Smooth muscle cell (in vitro differentiated cells): ENCODE results near the gene RTP3. TPM values are rescaled to one million over a fixed set of nuclear protein-coding genes. Genes with fewer than 3 reads are reported as not detected.

Experiments used
- DNase-seq: peaks from one replicate; lab custom pipeline; 2025; ENCODE audit not compliant: unreplicated experiment; lab: John Stamatoyannopoulos, UW
- H2AFZ ChIP-seq: fragments of 200-600 bp; sonication (generic); 2 replicates; pipeline ENCODE4 v1.6.0; 2016; ENCODE audit warnings: antibody characterized with exemption, low read depth, mild to moderate bottlenecking
- H3F3A ChIP-seq: fragments of 200-600 bp; sonication (generic); 2 replicates; pipeline ENCODE4 v1.6.0; 2017; ENCODE audit warnings: antibody characterized with exemption, low read depth
- H3K27ac ChIP-seq: fragments of 200-600 bp; sonication (generic); 2 replicates; pipeline ENCODE4 v1.5.1; 2016; ENCODE audit warnings: low read depth, mild to moderate bottlenecking
- H3K27me3 ChIP-seq: fragments of 200-600 bp; sonication (generic); 2 replicates; pipeline ENCODE4 v1.6.1; 2016; ENCODE audit warnings: low read depth, mild to moderate bottlenecking
- H3K36me3 ChIP-seq: fragments of 200-600 bp; sonication (generic); 2 replicates; pipeline ENCODE4 v1.5.1; 2016; ENCODE audit warnings: low read depth
- H3K4me1 ChIP-seq: fragments of 200-600 bp; sonication (generic); 2 replicates; pipeline ENCODE4 v1.5.1; 2016; ENCODE audit warnings: low read depth
- H3K4me2 ChIP-seq: fragments of 200-600 bp; sonication (generic); 2 replicates; pipeline ENCODE4 v1.6.0; 2016; ENCODE audit warnings: mild to moderate bottlenecking
- H3K4me3 ChIP-seq: fragments of 200-600 bp; sonication (generic); 2 replicates; pipeline ENCODE4 v1.5.1; 2016; ENCODE audit warnings: mild to moderate bottlenecking
- H3K79me2 ChIP-seq: fragments of 200-600 bp; sonication (generic); 2 replicates; pipeline ENCODE4 v1.6.0; 2016; ENCODE audit warnings: low read depth, mild to moderate bottlenecking
- H3K9ac ChIP-seq: fragments of 200-600 bp; sonication (generic); 2 replicates; pipeline ENCODE4 v1.6.0; 2016; ENCODE audit warnings: low read depth
- H3K9me3 ChIP-seq: fragments of 200-600 bp; sonication (generic); replicated peaks from 2 replicates; pipeline ENCODE4 v1.5.1; 2016; ENCODE audit warnings: low read depth
- H4K20me1 ChIP-seq: fragments of 200-600 bp; sonication (generic); 2 replicates; pipeline ENCODE4 v1.6.0; 2016; ENCODE audit warnings: low read depth
- WGBS: methylation state at CpG from one replicate; pipeline ENCODE4 v1.1.7; 2016; ENCODE audit warnings: low lambda C conversion rate; 5-methylcytosine and 5-hydroxymethylcytosine counted together
- polyA plus RNA-seq: library from polyadenylated mRNA; unstranded; fragments of >200 nt; fragmentation: Nextera tagmentation; extraction: Ambion mirVana; gene quantifications from 2 replicates; pipeline ENCODE4 v1.2.1, GENCODE V29; 2016
- total RNA-seq: library from RNA; depleted of rRNA; stranded (reverse); fragments of >200 nt; gene quantifications from 2 replicates; pipeline ENCODE4 v1.2.3, GENCODE V29; 2014
- TF ChIP-seq, protein P1 (sequence below): fragments of 200-600 bp; sonication (generic); IDR thresholded peaks from 2 replicates; pipeline ENCODE4 v1.5.1; 2017; ENCODE audit warnings: borderline replicate concordance, mild to moderate bottlenecking, antibody characterized with exemption; ENCODE audit not compliant: insufficient read depth, poor library complexity, severe bottlenecking

RTP3 gene
- total and polyA plus RNA-seq, 2 experiments from 2014 or later: 0.19 TPM; not detected in 1

DNA sequence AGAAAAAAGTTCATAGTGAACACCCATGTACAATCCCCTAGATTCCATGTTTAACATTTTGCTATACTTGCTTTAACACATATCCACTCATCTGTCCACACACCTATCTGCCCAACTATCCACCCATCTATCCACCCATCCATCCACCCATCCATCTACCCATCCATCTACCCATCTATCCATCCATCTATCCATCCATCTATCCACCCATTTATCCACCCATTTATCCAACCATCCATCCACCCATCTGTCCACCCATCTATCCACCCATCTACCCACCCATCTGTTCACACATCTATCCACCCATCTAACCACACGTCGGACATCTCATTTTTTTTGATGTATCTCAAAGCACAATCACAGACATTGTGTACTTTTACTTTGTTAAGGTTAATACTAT is 25.8 kb downstream of the RTP3 start:
- DNase-seq: no peak
- Histone ChIP-seq H3K27ac (no peak overlapping the region), H3K4me1 (no peaks in the 10 kb centered on the region), H3K4me2 (no peak overlapping the region), H3K4me3 (no peak overlapping the region), H3K27me3 (no peaks in the 10 kb centered on the region), H3K9ac (no peak overlapping the region), H3F3A (no peaks in the 10 kb centered on the region), H3K36me3 (no peaks in the 10 kb centered on the region), H3K79me2 (no peaks in the 10 kb centered on the region), H4K20me1 (no peaks in the 10 kb centered on the region), H3K9me3 (no peaks in the 10 kb centered on the region), H2AFZ (no peak overlapping the region)
- 93% methylated on average over 2 of the region's 2 CpGs for WGBS
- TF ChIP-seq, protein P1, sequence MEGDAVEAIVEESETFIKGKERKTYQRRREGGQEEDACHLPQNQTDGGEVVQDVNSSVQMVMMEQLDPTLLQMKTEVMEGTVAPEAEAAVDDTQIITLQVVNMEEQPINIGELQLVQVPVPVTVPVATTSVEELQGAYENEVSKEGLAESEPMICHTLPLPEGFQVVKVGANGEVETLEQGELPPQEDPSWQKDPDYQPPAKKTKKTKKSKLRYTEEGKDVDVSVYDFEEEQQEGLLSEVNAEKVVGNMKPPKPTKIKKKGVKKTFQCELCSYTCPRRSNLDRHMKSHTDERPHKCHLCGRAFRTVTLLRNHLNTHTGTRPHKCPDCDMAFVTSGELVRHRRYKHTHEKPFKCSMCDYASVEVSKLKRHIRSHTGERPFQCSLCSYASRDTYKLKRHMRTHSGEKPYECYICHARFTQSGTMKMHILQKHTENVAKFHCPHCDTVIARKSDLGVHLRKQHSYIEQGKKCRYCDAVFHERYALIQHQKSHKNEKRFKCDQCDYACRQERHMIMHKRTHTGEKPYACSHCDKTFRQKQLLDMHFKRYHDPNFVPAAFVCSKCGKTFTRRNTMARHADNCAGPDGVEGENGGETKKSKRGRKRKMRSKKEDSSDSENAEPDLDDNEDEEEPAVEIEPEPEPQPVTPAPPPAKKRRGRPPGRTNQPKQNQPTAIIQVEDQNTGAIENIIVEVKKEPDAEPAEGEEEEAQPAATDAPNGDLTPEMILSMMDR: no peak

DNA sequence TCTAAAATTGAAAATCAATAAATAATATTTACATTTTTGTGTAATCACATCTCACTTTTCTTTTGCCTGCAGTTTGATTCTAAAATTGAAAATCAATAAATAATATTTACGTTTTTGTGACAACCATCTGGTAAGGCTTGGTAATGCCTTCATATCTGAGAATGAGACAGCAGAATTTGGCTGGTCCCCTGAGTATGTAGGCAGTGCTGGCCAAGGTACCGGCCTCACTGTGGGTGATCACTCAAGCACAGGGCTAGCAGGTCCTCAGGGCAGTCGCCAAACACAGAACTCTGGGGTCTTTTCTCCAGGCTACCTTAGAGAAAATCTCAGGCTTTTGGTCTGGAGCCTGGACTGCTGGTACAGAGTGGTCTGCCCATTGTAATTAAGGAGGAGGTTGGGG is 26.2 kb downstream of the RTP3 start:
- H3K36me3 ChIP-seq: no peaks in the 10 kb centered on the region

DNA sequence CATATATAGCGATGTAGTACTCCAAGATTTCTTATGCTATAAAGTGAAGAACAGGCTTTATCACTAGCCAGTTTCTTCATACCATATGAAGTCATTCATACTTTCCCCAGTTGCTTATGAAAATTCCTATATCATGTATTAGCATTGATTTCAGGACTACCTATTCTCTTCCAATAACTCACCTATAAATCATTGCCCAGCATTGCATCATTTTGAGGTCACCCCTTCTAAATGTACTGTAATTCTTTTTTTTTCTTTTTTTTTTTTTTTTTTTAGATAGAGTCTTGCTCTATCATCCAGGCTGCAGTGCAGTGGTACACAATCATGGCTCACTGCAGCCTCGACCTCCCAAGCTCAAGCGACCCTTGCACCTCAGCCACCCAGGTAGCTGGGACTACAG is 27.1 kb downstream of the RTP3 start:
- 84% methylated on average over 3 of the region's 3 CpGs for WGBS
- Histone ChIP-seq H2AFZ (no peak overlapping the region), H3K36me3 (no peaks in the 10 kb centered on the region), H3K27me3 (no peaks in the 10 kb centered on the region), H3K79me2 (no peaks in the 10 kb centered on the region), H3K4me1 (no peaks in the 10 kb centered on the region), H3K4me3 (no peak overlapping the region), H3K9ac (no peak overlapping the region), H3K4me2 (no peak overlapping the region), H3K9me3 (no peaks in the 10 kb centered on the region), H3F3A (no peaks in the 10 kb centered on the region), H4K20me1 (no peaks in the 10 kb centered on the region), H3K27ac (no peak overlapping the region)
- TF ChIP-seq, protein P1: no peak
- no peak for DNase-seq

More for the DNA sequence above, 26.2 kb downstream of the RTP3 start:
- no peaks in the 10 kb centered on the region for H3F3A ChIP-seq
- TF ChIP-seq, protein P1: no peak
- no peak for DNase-seq
- H3K27me3 ChIP-seq: no peaks in the 10 kb centered on the region
- no peak overlapping the region for H2AFZ ChIP-seq
- no peaks in the 10 kb centered on the region for H3K9me3 ChIP-seq
- H4K20me1 ChIP-seq: no peaks in the 10 kb centered on the region
- no peaks in the 10 kb centered on the region for H3K79me2 ChIP-seq
- H3K4me3 ChIP-seq: no peak overlapping the region
- H3K9ac ChIP-seq: no peak overlapping the region
- 87% methylated on average over 3 of the region's 3 CpGs for WGBS
- H3K4me2 ChIP-seq: no peak overlapping the region
- no peak overlapping the region for H3K27ac ChIP-seq
- H3K4me1 ChIP-seq: no peaks in the 10 kb centered on the region

DNA sequence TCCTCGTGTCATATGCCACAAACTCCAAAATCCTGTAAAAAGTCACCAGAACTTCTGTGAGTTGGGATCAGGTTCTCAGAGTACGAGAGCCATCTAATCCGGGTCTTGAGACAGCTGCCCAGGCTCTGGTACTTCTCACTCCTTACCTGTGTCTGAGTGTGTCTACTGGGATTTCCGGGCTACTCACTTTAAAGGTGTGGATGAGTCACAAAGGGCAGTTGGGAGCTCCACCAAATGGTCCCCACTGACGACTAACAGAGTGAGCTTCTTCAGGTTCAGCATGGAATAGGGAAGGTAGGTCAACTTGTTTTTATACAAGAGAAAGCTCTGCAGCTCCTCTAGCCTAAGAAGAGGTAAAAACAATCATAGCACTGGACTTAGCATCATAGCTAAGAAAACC is 29.5 kb downstream of the RTP3 start:
- Histone ChIP-seq H3K27ac (no peak overlapping the region), H3K4me1 (no peaks in the 10 kb centered on the region), H3K4me3 (no peak overlapping the region), H3K9me3 (no peaks in the 10 kb centered on the region), H3K4me2 (no peak overlapping the region), H2AFZ (no peak overlapping the region), H4K20me1 (no peaks in the 10 kb centered on the region), H3K36me3 (no peaks in the 10 kb centered on the region), H3K9ac (no peak overlapping the region), H3F3A (no peaks in the 10 kb centered on the region), H3K79me2 (no peaks in the 10 kb centered on the region), H3K27me3 (no peaks in the 10 kb centered on the region)
- TF ChIP-seq, protein P1: no peak
- 75% methylated on average over 5 of the region's 5 CpGs for WGBS
- no peak for DNase-seq
